WI38 (cell line): ENCODE data around the gene EPB41L3.

ENCODE experiments used
- H3K4me3 ChIP-seq: 2 replicates; pipeline ENCODE4 v1.5.1; 2011; ENCODE audit warnings: low read depth, mild to moderate bottlenecking, control low read depth, low read length
- CTCF ChIP-seq: IDR thresholded peaks from 2 replicates; pipeline ENCODE4 v1.5.1; 2012; ENCODE audit warnings: low read depth, mild to moderate bottlenecking, control low read depth, low read length

EPB41L3 gene

DNA sequence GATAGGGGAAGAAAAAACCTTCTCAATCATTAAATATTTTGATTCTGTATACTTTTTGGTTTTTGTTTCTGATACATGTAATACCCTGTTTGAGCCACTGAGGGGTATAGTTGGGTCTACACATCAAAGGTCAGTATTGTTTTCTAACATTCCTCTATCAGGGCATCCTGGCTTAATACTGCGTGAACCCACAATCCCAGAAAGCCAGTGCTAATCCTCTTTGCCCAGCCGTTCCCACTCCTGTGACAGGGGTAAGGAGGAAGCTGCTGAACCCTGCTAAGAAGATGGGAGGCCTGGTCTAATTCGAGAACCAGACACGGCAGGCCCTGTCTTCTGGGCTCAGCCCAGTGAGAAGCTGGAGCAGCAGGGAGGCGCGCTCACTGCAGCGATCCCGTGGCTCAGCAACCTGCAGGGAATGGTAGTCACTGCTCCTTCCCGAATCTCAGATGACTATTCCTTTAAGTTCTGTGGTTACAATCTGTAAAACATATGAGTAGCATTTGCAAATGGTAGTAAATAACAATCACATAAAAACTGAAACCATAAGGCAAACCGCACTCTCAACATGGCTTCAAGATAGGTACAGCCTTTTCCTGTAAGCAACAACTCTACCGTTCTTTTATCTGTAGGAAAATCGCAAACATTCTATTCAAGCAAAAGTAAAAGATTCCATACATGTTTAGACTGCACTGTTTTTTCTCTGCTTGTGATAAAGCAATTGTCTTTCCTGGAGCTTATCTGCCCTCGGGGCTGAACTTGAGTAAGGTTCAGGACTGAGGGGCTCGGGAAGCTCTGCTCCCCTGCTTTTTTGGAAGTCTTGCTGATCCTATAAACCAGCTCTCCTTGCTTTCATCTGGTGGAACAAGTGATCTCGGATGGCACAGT is 87.0 kb downstream of the EPB41L3 start:
- peak; percentile 26; the same call in 1 of the 2 replicates for TF ChIP-seq CTCF
- H3K4me3 ChIP-seq, result no peak overlapping the region

GRCh38 chr18:5455674-5456073 is 88.1 kb downstream of the EPB41L3 start:
- no peak overlapping the region for H3K4me3 ChIP-seq
- no peak for TF ChIP-seq CTCF

DNA sequence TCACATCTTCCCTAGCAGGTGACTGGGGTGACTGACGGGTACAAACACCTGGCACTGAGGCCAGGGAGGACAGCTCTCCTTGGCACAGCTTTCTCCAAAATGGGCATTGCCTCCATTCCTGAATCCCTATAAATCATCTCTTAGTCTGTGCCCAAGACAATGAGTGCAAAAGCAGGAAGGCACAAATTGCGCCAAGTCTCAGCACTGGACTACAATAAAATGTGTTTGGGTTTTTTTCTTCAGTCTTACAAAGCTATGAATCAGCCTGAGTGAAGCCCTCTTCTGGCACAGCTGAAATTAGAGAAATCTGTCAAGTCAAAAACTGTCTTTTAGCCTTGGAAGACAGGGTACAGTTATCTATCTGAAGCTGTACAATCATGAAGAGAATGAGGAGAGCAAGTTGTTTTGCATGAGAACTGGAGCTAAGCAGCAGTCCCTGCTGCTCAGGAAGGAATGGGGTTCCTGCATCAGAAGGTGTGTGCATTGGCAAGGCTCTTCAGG is 90.8 kb downstream of the EPB41L3 start:
- TF ChIP-seq CTCF, result no peak
- H3K4me3 ChIP-seq, result no peak overlapping the region

GRCh38 chr18:5451871-5452270 is 91.9 kb downstream of the EPB41L3 start:
- no peak for TF ChIP-seq CTCF
- H3K4me3 ChIP-seq, result no peak overlapping the region

GRCh38 chr18:5451150-5451549 is 92.6 kb downstream of the EPB41L3 start:
- no peak for TF ChIP-seq CTCF
- H3K4me3 ChIP-seq, result no peak overlapping the region

GRCh38 chr18:5449858-5450509 is 93.8 kb downstream of the EPB41L3 start:
- no peak for TF ChIP-seq CTCF
- no peak overlapping the region for H3K4me3 ChIP-seq

DNA sequence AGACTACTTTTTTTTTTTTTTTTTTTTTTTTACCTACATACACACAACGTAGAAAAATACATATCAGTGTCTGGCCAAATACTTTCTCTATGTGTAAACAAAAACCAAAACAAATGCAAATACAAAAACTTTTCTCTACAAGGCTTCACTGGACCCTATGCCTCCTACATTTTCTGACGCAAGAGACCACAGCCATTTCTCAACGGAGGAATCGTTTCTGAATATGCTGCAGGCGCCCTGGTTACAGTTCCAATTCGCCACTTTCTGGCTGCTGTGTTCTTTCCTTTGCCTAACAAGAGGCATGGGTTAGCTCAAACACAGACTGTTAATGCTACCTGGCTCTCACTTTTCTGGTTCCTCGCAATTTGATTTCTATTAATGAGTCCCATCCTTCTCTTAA is 96.4 kb downstream of the EPB41L3 start:
- TF ChIP-seq CTCF, result no peak
- H3K4me3 ChIP-seq, result no peak overlapping the region
